GM23248 (cell line): ENCODE measurements around the gene EGLN3. TPM values are rescaled to one million over a fixed set of nuclear protein-coding genes. Genes with fewer than 3 reads are reported as not detected.

Experiments
- DNase-seq: peaks from one replicate; pipeline ENCODE4 v3.0.0-alpha.2; 2015
- H2AFZ ChIP-seq: fragments of 200-600 bp; sonication (generic); 2 replicates; pipeline ENCODE4 v1.6.1; 2016; ENCODE audit warnings: antibody characterized with exemption
- H3F3A ChIP-seq: fragments of 200-600 bp; sonication (generic); 2 replicates; pipeline ENCODE4 v1.6.1; 2016; ENCODE audit warnings: mild to moderate bottlenecking, antibody characterized with exemption, mixed run types; ENCODE audit not compliant: insufficient read depth
- H3K27ac ChIP-seq: fragments of 200-600 bp; sonication (generic); 2 replicates; pipeline ENCODE4 v1.5.1; 2016; ENCODE audit warnings: mild to moderate bottlenecking
- H3K27me3 ChIP-seq: fragments of 200-600 bp; sonication (generic); replicated peaks from 2 replicates; pipeline ENCODE4 v1.6.1; 2016; ENCODE audit warnings: mild to moderate bottlenecking; ENCODE audit not compliant: insufficient read depth
- H3K36me3 ChIP-seq: fragments of 200-600 bp; sonication (generic); 2 replicates; pipeline ENCODE4 v1.6.1; 2016; ENCODE audit warnings: low read depth, mild to moderate bottlenecking
- H3K4me1 ChIP-seq: fragments of 200-600 bp; sonication (generic); 2 replicates; pipeline ENCODE4 v1.6.1; 2016; ENCODE audit warnings: mild to moderate bottlenecking; ENCODE audit not compliant: insufficient read depth
- H3K4me2 ChIP-seq: fragments of 200-600 bp; sonication (generic); one replicate; pipeline ENCODE4 v1.6.1; 2016; ENCODE audit warnings: mild to moderate bottlenecking; ENCODE audit not compliant: unreplicated experiment
- H3K4me3 ChIP-seq: fragments of 200-600 bp; sonication (generic); 2 replicates; pipeline ENCODE4 v1.5.1; 2016; ENCODE audit warnings: mild to moderate bottlenecking
- H3K79me2 ChIP-seq: fragments of 200-600 bp; sonication (generic); 2 replicates; pipeline ENCODE4 v1.6.1; 2016; ENCODE audit warnings: mild to moderate bottlenecking; ENCODE audit not compliant: insufficient read depth
- H3K9ac ChIP-seq: fragments of 200-600 bp; sonication (generic); 2 replicates; pipeline ENCODE4 v1.6.1; 2016; ENCODE audit warnings: mild to moderate bottlenecking
- H3K9me2 ChIP-seq: fragments of 200-600 bp; sonication (generic); 2 replicates; pipeline ENCODE4 v1.6.1; 2016; ENCODE audit warnings: mixed run types, mild to moderate bottlenecking, moderate library complexity; ENCODE audit not compliant: insufficient read depth
- H3K9me3 ChIP-seq: fragments of 200-600 bp; sonication (generic); one replicate; pipeline ENCODE4 v1.6.1; 2017; ENCODE audit warnings: low read depth
- H4K20me1 ChIP-seq: fragments of 200-600 bp; sonication (generic); 2 replicates; pipeline ENCODE4 v1.6.0; 2016; ENCODE audit not compliant: insufficient read depth
- EZH2 ChIP-seq: fragments of 200-600 bp; sonication (generic); IDR thresholded peaks from 2 replicates; pipeline ENCODE4 v1.6.1; 2018; ENCODE audit warnings: antibody characterized with exemption, mild to moderate bottlenecking; ENCODE audit not compliant: insufficient read depth, poor library complexity, severe bottlenecking
- EZH2phosphoT487 ChIP-seq: fragments of 200-600 bp; sonication (generic); IDR thresholded peaks from 2 replicates; pipeline ENCODE4 v1.6.1; 2018; ENCODE audit warnings: antibody characterized with exemption, moderate library complexity, mild to moderate bottlenecking, low read depth; ENCODE audit not compliant: insufficient read depth
- whole genome bisulfite sequencing, 2 experiments: methylation state at CpG; one replicate each; pipeline ENCODE4 v1.1.6; 2015 to 2017; ENCODE audit warnings: low lambda C conversion rate in 2 of 2, low coverage in 1 of 2; ENCODE audit errors: missing lambda C conversion rate in 2 of 2; 5-methylcytosine and 5-hydroxymethylcytosine counted together
- in situ Hi-C: fragments of 300-500 bp; cut with MboI; formaldehyde crosslinking; loops from 2 replicates; pipeline ENCODE4 v1.15.0; 2020
- polyA plus RNA-seq: library from polyadenylated mRNA; unstranded; fragments of >200 nt; fragmentation: Nextera tagmentation; extraction: Ambion mirVana; gene quantifications from 2 replicates; pipeline ENCODE4 v1.2.1, GENCODE V29; 2016
- total RNA-seq: library from RNA; depleted of rRNA; stranded (reverse); fragments of >200 nt; shearing (Covaris generic); gene quantifications from 2 replicates; pipeline ENCODE4 v1.2.3, GENCODE V29; 2014

EGLN3 gene
- total and polyA plus RNA-seq, 2 experiments from 2014 or later: 0.11 to 0.22 TPM

- Histone ChIP-seq H3K9me3 (no peaks in the 10 kb centered on the region), H3F3A (no peaks in the 10 kb centered on the region), H3K4me3 (no peak overlapping the region), H4K20me1 (no peaks in the 10 kb centered on the region), H3K79me2 (no peaks in the 10 kb centered on the region), H2AFZ (no peak overlapping the region), H3K9ac (no peak overlapping the region), H3K4me1 (peaks cover 7% of the 10 kb centered on the region), H3K4me2 (no peak overlapping the region), H3K36me3 (no peaks in the 10 kb centered on the region), H3K27me3 (peaks cover 23% of the 10 kb centered on the region; the same call in 1 of the 2 replicates), H3K27ac (no peak overlapping the region), H3K9me2 (no peaks in the 10 kb centered on the region)
- no peak for DNase-seq
- WGBS, 2 experiments: 83 to 85% methylated on average over 8 of the region's 8 CpGs
- no peak for TF ChIP-seq EZH2
- TF ChIP-seq EZH2phosphoT487: no peak
- in situ Hi-C loops: no loop called here
These were observed 40.4 kb downstream of the EGLN3 start for GRCh38 chr14:33910435-33910834.

DNA sequence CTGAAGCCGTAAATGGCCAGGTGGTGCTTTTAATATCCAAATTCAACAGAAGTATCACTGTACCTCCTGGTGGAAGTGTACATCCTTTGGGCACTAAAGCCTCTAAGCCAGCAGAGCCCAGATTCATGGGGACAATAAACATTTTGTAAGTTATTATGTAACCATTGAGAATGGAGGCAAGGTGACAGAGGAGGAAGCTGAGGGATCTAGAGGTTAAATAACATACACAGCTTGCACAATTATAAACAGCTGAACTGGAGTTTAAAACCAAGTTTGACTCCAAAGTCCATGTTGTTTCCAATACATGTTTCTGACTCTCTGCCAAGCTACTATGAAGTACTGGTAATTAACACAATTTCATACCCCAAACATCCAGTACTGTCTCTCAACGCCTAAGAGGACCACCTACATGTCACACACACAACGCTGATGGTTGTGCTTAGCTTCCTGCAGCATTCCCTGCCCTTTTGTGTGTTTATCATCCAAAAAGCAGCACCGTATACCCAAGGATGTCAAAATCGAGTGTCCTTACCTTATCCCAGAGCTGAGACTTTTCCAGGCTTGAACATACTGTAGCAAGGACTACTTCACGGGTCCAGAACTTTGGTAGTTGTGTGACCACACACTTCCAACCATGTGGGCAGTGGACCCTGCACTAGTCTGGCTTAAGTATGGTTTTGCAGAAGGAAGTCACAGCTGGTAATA is 41.3 kb downstream of the EGLN3 start:
- in situ Hi-C loops: no loop called here
- no peaks in the 10 kb centered on the region for H3K36me3 ChIP-seq
- H3K27ac ChIP-seq: no peak overlapping the region
- 35 to 37% methylated on average over 6 of the region's 6 CpGs for WGBS, 2 experiments
- DNase-seq: no peak
- no peak overlapping the region for H3K4me3 ChIP-seq
- H4K20me1 ChIP-seq: no peaks in the 10 kb centered on the region
- H3F3A ChIP-seq: no peaks in the 10 kb centered on the region
- no peak for TF ChIP-seq EZH2phosphoT487
- TF ChIP-seq EZH2: no peak
- H3K9me2 ChIP-seq: no peaks in the 10 kb centered on the region
- H3K9ac ChIP-seq: no peak overlapping the region
- no peaks in the 10 kb centered on the region for H3K9me3 ChIP-seq
- peaks cover 32% of the 10 kb centered on the region for H3K27me3 ChIP-seq
- H3K4me2 ChIP-seq: no peak overlapping the region
- no peaks in the 10 kb centered on the region for H3K79me2 ChIP-seq
- H3K4me1 ChIP-seq: no peaks in the 10 kb centered on the region
- H2AFZ ChIP-seq: no peak overlapping the region

DNA sequence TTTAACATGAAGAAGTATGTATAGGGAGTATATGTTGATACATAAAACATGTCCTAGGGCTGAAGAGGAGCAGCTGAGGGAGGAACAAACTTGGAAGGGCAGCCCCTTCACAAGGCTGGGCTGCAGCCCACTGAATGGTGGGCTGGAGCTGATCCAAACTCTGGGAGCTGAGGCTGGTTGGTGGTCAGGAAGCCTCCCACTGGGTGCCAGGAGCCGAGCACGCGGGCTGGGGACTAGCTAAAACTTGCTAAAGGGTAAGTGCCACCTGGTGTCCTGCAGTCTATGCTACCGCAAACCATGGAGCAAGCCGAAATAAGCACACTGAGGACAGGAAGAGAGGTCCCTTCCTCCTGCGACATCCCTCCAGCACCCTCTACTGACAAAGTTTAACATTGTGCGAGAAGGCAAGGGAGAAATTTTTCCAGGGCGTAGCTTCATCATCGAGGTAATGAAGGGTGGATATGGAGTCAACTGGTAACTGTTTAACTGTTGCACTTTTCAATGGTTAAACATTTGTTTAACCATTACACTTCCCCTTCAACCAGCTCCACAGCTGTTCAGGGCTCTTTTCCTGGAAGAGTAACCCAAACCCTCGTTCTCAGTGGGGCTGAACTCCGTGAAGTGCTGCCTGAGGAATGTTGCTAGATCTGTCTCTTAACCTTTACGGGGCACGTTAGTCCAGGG is 42.2 kb downstream of the EGLN3 start:
- H3K79me2 ChIP-seq: no peaks in the 10 kb centered on the region
- no peaks in the 10 kb centered on the region for H3K9me2 ChIP-seq
- TF ChIP-seq EZH2 (no peak), EZH2phosphoT487 (no peak)
- peaks cover 40% of the 10 kb centered on the region for H3K27me3 ChIP-seq
- no peak overlapping the region for H3K4me3 ChIP-seq
- H3K36me3 ChIP-seq: no peaks in the 10 kb centered on the region
- no peak overlapping the region for H3K27ac ChIP-seq
- WGBS, 2 experiments: 75 to 77% methylated on average over 13 of the region's 13 CpGs
- in situ Hi-C loops: no loop called here
- DNase-seq: no peak
- H3F3A ChIP-seq: no peaks in the 10 kb centered on the region
- H3K4me1 ChIP-seq: no peaks in the 10 kb centered on the region
- H4K20me1 ChIP-seq: no peaks in the 10 kb centered on the region
- no peak overlapping the region for H3K4me2 ChIP-seq
- no peak overlapping the region for H2AFZ ChIP-seq
- no peaks in the 10 kb centered on the region for H3K9me3 ChIP-seq
- no peak overlapping the region for H3K9ac ChIP-seq

DNA sequence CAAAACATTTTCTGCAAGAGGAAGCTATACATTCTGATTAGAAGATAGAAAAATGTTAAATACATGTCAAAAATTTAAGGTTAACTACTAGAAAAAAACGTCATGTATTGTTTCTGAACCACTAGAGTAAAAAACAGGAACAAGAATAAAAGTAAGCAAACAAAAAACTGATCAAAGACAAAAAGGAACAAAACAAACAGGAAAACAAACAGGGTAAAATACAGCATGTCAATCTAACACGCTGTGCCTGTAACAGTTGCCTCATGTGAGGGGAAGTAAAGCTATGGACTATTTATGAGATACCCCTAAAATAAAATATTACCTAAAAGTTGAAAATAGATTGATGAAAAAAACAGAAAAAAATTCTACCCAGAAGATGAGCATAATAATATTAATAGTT is 43.9 kb downstream of the EGLN3 start:
- Histone ChIP-seq H2AFZ (no peak overlapping the region), H3K4me3 (no peak overlapping the region), H3K9ac (no peak overlapping the region), H4K20me1 (no peaks in the 10 kb centered on the region), H3K27ac (no peak overlapping the region), H3K79me2 (no peaks in the 10 kb centered on the region), H3K9me2 (no peaks in the 10 kb centered on the region), H3K36me3 (no peaks in the 10 kb centered on the region), H3K9me3 (no peaks in the 10 kb centered on the region), H3K4me1 (no peaks in the 10 kb centered on the region), H3K27me3 (peaks cover 49% of the 10 kb centered on the region), H3K4me2 (no peak overlapping the region), H3F3A (no peaks in the 10 kb centered on the region)
- TF ChIP-seq EZH2phosphoT487: no peak
- no peak for TF ChIP-seq EZH2
- no peak for DNase-seq
- in situ Hi-C loops: no loop called here
- WGBS, 2 experiments: 45% methylated on average over 2 of the region's 2 CpGs
